Measurements from ENCODE around the gene MTUS2.

MTUS2 gene

GRCh38 chr13:29428310-29429181 lies 608.4 kb downstream of the MTUS2 start:
- TF ChIP-seq FOXK2 (IDR thresholded peaks at IDR 0.05), result no peak
- TF ChIP-seq ZNF384 (IDR thresholded peaks at IDR 0.05), result no peak
- no peak for TF ChIP-seq CTBP1 (IDR thresholded peaks at IDR 0.05; ENCODE audit: borderline replicate concordance)
- no peak for TF ChIP-seq SP1 (IDR thresholded peaks at IDR 0.05)
- TF ChIP-seq BHLHE40 (IDR thresholded peaks at IDR 0.05; ENCODE audit: borderline replicate concordance), result no peak
- no peak for TF ChIP-seq L3MBTL2 (conservative IDR thresholded peaks at IDR 0.05)
- no peak for TF ChIP-seq TARDBP (IDR thresholded peaks at IDR 0.05)
- no peak for TF ChIP-seq ELF4 (IDR thresholded peaks at IDR 0.05)
- no peak for TF ChIP-seq HDGF (IDR thresholded peaks at IDR 0.05; ENCODE audit: borderline replicate concordance)
- no peak for TF ChIP-seq FOXM1 (IDR thresholded peaks at IDR 0.05; ENCODE audit: borderline replicate concordance)
- TF ChIP-seq LEF1 (IDR thresholded peaks at IDR 0.05; ENCODE audit: borderline replicate concordance), result no peak
- no peak for TF ChIP-seq FOXA1 (IDR thresholded peaks at IDR 0.05)
- TF ChIP-seq SUZ12 (IDR thresholded peaks at IDR 0.05), result no peak
- no peak for TF ChIP-seq ARNT (IDR thresholded peaks at IDR 0.05)
- POLR2A ChIA-PET, result no interaction called here
- CTCF ChIA-PET, result no interaction called here
- DNase-seq (ENCODE audit: extremely low spot score), result peak; percentile 61

GRCh38 chr13:29429286-29429900 lies 609.3 kb downstream of the MTUS2 start:
- TF ChIP-seq BHLHE40 (IDR thresholded peaks at IDR 0.05; ENCODE audit: borderline replicate concordance) (no peak), HDGF (IDR thresholded peaks at IDR 0.05; ENCODE audit: borderline replicate concordance) (no peak), FOXM1 (IDR thresholded peaks at IDR 0.05; ENCODE audit: borderline replicate concordance) (no peak), L3MBTL2 (conservative IDR thresholded peaks at IDR 0.05) (no peak), ELF4 (IDR thresholded peaks at IDR 0.05) (no peak)
- POLR2A ChIA-PET, result no interaction called here
- DNase-seq (ENCODE audit: extremely low spot score), result no peak
- CTCF ChIA-PET, result no interaction called here

DNA sequence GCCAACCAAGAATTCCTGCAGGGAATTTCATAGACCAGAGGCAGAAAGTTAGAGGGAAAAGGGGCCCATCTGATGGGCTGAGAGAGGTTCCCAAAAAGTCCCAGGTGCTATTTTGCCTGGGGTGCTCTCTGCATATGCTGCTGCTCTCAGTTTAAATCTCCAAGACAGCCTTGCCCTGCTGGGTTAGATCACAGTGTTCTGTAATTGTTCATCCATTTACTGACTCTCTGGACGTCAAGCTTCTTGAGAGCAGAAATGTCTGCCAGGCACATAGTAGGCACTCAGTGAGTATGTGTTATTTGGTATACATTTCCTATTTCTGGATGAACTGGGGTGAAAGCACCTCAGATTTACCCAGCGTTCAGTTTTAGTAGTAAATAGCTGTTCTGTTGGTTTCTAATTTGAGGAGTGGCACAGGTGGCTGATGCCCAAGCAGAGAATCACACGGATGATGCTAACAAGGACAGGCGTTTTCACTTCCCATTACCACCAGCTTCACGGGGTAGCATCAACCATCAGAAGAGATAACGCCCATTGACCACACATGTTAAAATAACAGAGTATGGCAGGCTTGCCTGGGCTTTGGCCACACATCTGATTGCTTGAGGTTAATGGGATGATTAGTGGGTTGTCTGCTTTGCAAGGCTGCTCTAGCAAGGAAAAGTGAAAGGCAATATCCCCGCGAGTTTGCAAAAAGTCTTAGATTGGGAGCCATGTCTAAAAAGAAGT lies 614.2 kb downstream of the MTUS2 start:
- CTCF ChIA-PET, result interaction anchor here (1.3 kb wide), 1 partner anchor 38 kb away, joined by 3 read pairs; no protein-coding TSS in a partner anchor
- POLR2A ChIA-PET, result interaction anchor here (0.6 kb wide), 1 partner anchor 93 kb away, joined by 4 read pairs; no protein-coding TSS in a partner anchor
- TF ChIP-seq FOXK2 (IDR thresholded peaks at IDR 0.05), result no peak
- TF ChIP-seq NFRKB (IDR thresholded peaks at IDR 0.05), result no peak
- no peak for TF ChIP-seq TARDBP (IDR thresholded peaks at IDR 0.05)
- TF ChIP-seq ZNF384 (IDR thresholded peaks at IDR 0.05), result no peak
- TF ChIP-seq LEF1 (IDR thresholded peaks at IDR 0.05; ENCODE audit: borderline replicate concordance), result no peak
- TF ChIP-seq L3MBTL2 (conservative IDR thresholded peaks at IDR 0.05), result no peak
- TF ChIP-seq ARNT (IDR thresholded peaks at IDR 0.05), result no peak
- no peak for TF ChIP-seq CTBP1 (IDR thresholded peaks at IDR 0.05; ENCODE audit: borderline replicate concordance)
- no peak for TF ChIP-seq SP1 (IDR thresholded peaks at IDR 0.05)
- no peak for TF ChIP-seq HDGF (IDR thresholded peaks at IDR 0.05; ENCODE audit: borderline replicate concordance)
- TF ChIP-seq BHLHE40 (IDR thresholded peaks at IDR 0.05; ENCODE audit: borderline replicate concordance), result no peak

GRCh38 chr13:29435125-29435911 lies 615.2 kb downstream of the MTUS2 start:
- CTCF ChIA-PET, result interaction anchor here (1.3 kb wide), 1 partner anchor 37 kb away, joined by 3 read pairs; no protein-coding TSS in a partner anchor
- TF ChIP-seq TARDBP (IDR thresholded peaks at IDR 0.05), result no peak
- TF ChIP-seq ELF4 (IDR thresholded peaks at IDR 0.05), result no peak
- no peak for TF ChIP-seq L3MBTL2 (conservative IDR thresholded peaks at IDR 0.05)
- DNase-seq (ENCODE audit: extremely low spot score), result no peak
- POLR2A ChIA-PET, result no interaction called here

More for the DNA sequence above, 614.2 kb downstream of the MTUS2 start:
- no peak for DNase-seq (ENCODE audit: extremely low spot score)

GRCh38 chr13:29436291-29436690 lies 616.2 kb downstream of the MTUS2 start:
- POLR2A ChIA-PET, result no interaction called here
- CTCF ChIA-PET, result no interaction called here
- DNase-seq (ENCODE audit: extremely low spot score), result no peak
- TF ChIP-seq SUZ12 (IDR thresholded peaks at IDR 0.05), result no peak
- TF ChIP-seq ARNT (IDR thresholded peaks at IDR 0.05), result no peak
- TF ChIP-seq CTBP1 (IDR thresholded peaks at IDR 0.05; ENCODE audit: borderline replicate concordance), result no peak
- no peak for TF ChIP-seq SP1 (IDR thresholded peaks at IDR 0.05)
- TF ChIP-seq ZNF384 (IDR thresholded peaks at IDR 0.05), result no peak
- no peak for TF ChIP-seq BHLHE40 (IDR thresholded peaks at IDR 0.05; ENCODE audit: borderline replicate concordance)
- TF ChIP-seq FOXA1 (IDR thresholded peaks at IDR 0.05), result no peak
- TF ChIP-seq NFRKB (IDR thresholded peaks at IDR 0.05), result no peak
- no peak for TF ChIP-seq FOXK2 (IDR thresholded peaks at IDR 0.05)
- TF ChIP-seq LEF1 (IDR thresholded peaks at IDR 0.05; ENCODE audit: borderline replicate concordance), result no peak
- TF ChIP-seq FOXM1 (IDR thresholded peaks at IDR 0.05; ENCODE audit: borderline replicate concordance), result no peak
- TF ChIP-seq L3MBTL2 (conservative IDR thresholded peaks at IDR 0.05), result no peak
- TF ChIP-seq ELF4 (IDR thresholded peaks at IDR 0.05), result no peak
- TF ChIP-seq TARDBP (IDR thresholded peaks at IDR 0.05), result no peak
- TF ChIP-seq HDGF (IDR thresholded peaks at IDR 0.05; ENCODE audit: borderline replicate concordance), result no peak
- TF ChIP-seq, protein P1, sequence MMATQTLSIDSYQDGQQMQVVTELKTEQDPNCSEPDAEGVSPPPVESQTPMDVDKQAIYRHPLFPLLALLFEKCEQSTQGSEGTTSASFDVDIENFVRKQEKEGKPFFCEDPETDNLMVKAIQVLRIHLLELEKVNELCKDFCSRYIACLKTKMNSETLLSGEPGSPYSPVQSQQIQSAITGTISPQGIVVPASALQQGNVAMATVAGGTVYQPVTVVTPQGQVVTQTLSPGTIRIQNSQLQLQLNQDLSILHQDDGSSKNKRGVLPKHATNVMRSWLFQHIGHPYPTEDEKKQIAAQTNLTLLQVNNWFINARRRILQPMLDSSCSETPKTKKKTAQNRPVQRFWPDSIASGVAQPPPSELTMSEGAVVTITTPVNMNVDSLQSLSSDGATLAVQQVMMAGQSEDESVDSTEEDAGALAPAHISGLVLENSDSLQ (IDR thresholded peaks at IDR 0.05), result no peak

GRCh38 chr13:29436721-29437280 lies 616.7 kb downstream of the MTUS2 start:
- ChIA-PET POLR2A (no interaction called here), CTCF (no interaction called here)
- DNase-seq (ENCODE audit: extremely low spot score), result no peak
- TF ChIP-seq ZNF384 (IDR thresholded peaks at IDR 0.05), result no peak
- TF ChIP-seq NFRKB (IDR thresholded peaks at IDR 0.05), result no peak
- no peak for TF ChIP-seq SP1 (IDR thresholded peaks at IDR 0.05)
- TF ChIP-seq BHLHE40 (IDR thresholded peaks at IDR 0.05; ENCODE audit: borderline replicate concordance), result no peak
- TF ChIP-seq FOXM1 (IDR thresholded peaks at IDR 0.05; ENCODE audit: borderline replicate concordance), result no peak
- no peak for TF ChIP-seq CTBP1 (IDR thresholded peaks at IDR 0.05; ENCODE audit: borderline replicate concordance)
- TF ChIP-seq FOXA1 (IDR thresholded peaks at IDR 0.05), result no peak
- no peak for TF ChIP-seq L3MBTL2 (conservative IDR thresholded peaks at IDR 0.05)
- no peak for TF ChIP-seq FOXK2 (IDR thresholded peaks at IDR 0.05)
- no peak for TF ChIP-seq HDGF (IDR thresholded peaks at IDR 0.05; ENCODE audit: borderline replicate concordance)
- TF ChIP-seq, protein P1 (IDR thresholded peaks at IDR 0.05), result no peak
- no peak for TF ChIP-seq TARDBP (IDR thresholded peaks at IDR 0.05)
- TF ChIP-seq SUZ12 (IDR thresholded peaks at IDR 0.05), result no peak
- no peak for TF ChIP-seq LEF1 (IDR thresholded peaks at IDR 0.05; ENCODE audit: borderline replicate concordance)
- TF ChIP-seq ELF4 (IDR thresholded peaks at IDR 0.05), result no peak

All from HEK293T (cell line).